Left lung (tissue), 10 donors: ENCODE measurements around the gene CPED1. TPM values are rescaled to one million over a fixed set of nuclear protein-coding genes. Genes with fewer than 3 reads are reported as not detected.
"Not testable (repeated sequence)": the region's sequence is repeated elsewhere in the genome, so short reads cannot be mapped to it uniquely, and the experiment has no call there.

Experiments
- ATAC-seq: fragments of 200-7000 bp; cut with Tn5 transposase; one replicate; pipeline ENCODE4 v1.9.1; 2020; ENCODE audit warnings: moderate library complexity
- DNase-seq, 4 donors: peaks; one replicate each; pipeline ENCODE4 v3.0.0-alpha.2; 2013 to 2020
- H3K27ac ChIP-seq, 2 donors: fragments of 200-600 bp; sonication (generic) in 1 of 2; one replicate each; pipeline versions ENCODE4 v1.5.0 to v1.8.0; 2020 to 2021
- H3K27me3 ChIP-seq, 2 donors: fragments of 200-600 bp; sonication (generic) in 1 of 2; one replicate each; pipeline versions ENCODE4 v1.5.0 to v1.8.0; 2020 to 2021
- H3K36me3 ChIP-seq, 2 donors: fragments of 200-600 bp; sonication (generic) in 1 of 2; one replicate each; pipeline versions ENCODE4 v1.5.0 to v1.8.0; 2020 to 2021
- H3K4me1 ChIP-seq, 2 donors: fragments of 200-600 bp; one replicate each; pipeline ENCODE4 v1.8.0; 2021
- H3K4me3 ChIP-seq, 2 donors: fragments of 200-600 bp; sonication (generic) in 1 of 2; one replicate each; pipeline versions ENCODE4 v1.5.0 to v1.8.0; 2020 to 2021; ENCODE audit warnings: mild to moderate bottlenecking in 1 of 2
- H3K9me3 ChIP-seq, 2 donors: fragments of 200-600 bp; sonication (generic) in 1 of 2; one replicate each; pipeline versions ENCODE4 v1.5.0 to v1.8.0; 2020 to 2021
- intact Hi-C, 2 donors: fragments of 100-400 bp; cut with DNase I; formaldehyde crosslinking; loops; one replicate each; pipeline versions ENCODE4 v1.11.2 to v1.14.2; 2022
- polyA plus RNA-seq, 6 donors: library from polyadenylated mRNA; unstranded; fragments of 120-200 nt; gene quantifications; one replicate each; pipeline ENCODE4 v1.2.1, GENCODE V29; 2013; ENCODE audit not compliant: insufficient read length in 6 of 6
- total RNA-seq, 2 donors: library from RNA; stranded (reverse); fragmentation: NEBNext Ultra II Directional; extraction: Animal tissue kit (Norgen Biotek cat#: 25700); gene quantifications; one replicate each; pipeline ENCODE4 v1.2.1, GENCODE V29; 2021
- TF ChIP-seq, protein P1 (sequence below), 2 donors: fragments of 200-600 bp; sonication (generic) in 1 of 2; IDR thresholded peaks; one replicate each; pipeline versions ENCODE4 v1.5.0 to v1.8.0; 2021; ENCODE audit warnings: antibody characterized with exemption in 2 of 2
- donor health status: DM: no; HTN: yes; CAD: no.
- donor health status: DM: no; HTN: no; CAD: no.

Gene CPED1
- total and polyA plus RNA-seq, 8 donors = 8.8 to 29.6 (median 22.8) TPM

DNA sequence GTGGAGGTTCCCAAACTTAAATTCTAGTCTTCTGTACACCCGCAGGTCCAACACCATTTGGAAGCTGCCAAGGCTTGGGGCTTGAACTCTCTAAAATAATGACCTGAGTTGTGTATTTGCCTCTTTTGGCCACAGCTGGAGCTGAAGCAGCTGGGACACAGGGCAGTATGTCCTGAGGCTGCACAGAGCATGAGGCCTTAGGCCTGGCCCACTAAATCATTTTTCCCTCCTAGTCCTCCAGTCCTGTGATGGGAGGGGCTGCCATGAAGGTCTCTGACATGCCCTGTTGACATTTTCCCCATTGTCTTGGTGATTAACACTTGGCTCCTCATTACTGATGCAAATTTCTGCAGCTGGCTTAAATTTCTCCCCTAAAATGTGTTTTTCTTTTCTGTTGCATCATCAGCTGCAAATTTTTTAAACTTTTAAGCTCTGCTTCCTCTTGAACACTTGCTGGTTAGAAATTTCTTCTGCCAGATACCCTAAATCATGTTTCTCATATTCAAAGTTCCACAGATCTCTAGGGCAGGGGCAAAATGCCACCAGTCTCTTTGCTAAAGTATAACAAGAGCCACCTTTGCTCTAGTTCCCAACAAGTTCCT lies 296.7 kb downstream of the CPED1 start:
- Histone ChIP-seq H3K36me3 (no peaks in the 10 kb centered on the region), H3K4me3 (no peak overlapping the region)
- no peak for DNase-seq

GRCh38 chr7:121286186-121286585 lies 297.7 kb downstream of the CPED1 start:
- TF ChIP-seq, protein P1, sequence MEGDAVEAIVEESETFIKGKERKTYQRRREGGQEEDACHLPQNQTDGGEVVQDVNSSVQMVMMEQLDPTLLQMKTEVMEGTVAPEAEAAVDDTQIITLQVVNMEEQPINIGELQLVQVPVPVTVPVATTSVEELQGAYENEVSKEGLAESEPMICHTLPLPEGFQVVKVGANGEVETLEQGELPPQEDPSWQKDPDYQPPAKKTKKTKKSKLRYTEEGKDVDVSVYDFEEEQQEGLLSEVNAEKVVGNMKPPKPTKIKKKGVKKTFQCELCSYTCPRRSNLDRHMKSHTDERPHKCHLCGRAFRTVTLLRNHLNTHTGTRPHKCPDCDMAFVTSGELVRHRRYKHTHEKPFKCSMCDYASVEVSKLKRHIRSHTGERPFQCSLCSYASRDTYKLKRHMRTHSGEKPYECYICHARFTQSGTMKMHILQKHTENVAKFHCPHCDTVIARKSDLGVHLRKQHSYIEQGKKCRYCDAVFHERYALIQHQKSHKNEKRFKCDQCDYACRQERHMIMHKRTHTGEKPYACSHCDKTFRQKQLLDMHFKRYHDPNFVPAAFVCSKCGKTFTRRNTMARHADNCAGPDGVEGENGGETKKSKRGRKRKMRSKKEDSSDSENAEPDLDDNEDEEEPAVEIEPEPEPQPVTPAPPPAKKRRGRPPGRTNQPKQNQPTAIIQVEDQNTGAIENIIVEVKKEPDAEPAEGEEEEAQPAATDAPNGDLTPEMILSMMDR (IDR thresholded peaks at IDR 0.05) = no peak
- ATAC-seq (no peak), DNase-seq (no peak)
- H3K4me1 ChIP-seq = no peaks in the 10 kb centered on the region
- H3K4me3 ChIP-seq = no peak overlapping the region
- no peaks in the 10 kb centered on the region for H3K36me3 ChIP-seq
- intact Hi-C loops = no loop called here
- H3K9me3 ChIP-seq = peaks cover 0 to 20% of the 10 kb centered on the region in 2 donors
- H3K27ac ChIP-seq = no peak overlapping the region
- H3K27me3 ChIP-seq = no peaks in the 10 kb centered on the region

More for the DNA sequence above, 296.7 kb downstream of the CPED1 start:
- intact Hi-C loops = no loop called here
- no peak for ATAC-seq
- no peak overlapping the region for H3K27ac ChIP-seq
- H3K27me3 ChIP-seq = no peaks in the 10 kb centered on the region
- H3K4me1 ChIP-seq = no peaks in the 10 kb centered on the region
- TF ChIP-seq, protein P1 (IDR thresholded peaks at IDR 0.05) = no peak
- H3K9me3 ChIP-seq = peaks cover 0 to 18% of the 10 kb centered on the region in 2 donors

GRCh38 chr7:121286742-121287734 lies 298.5 kb downstream of the CPED1 start:
- no peak overlapping the region for H3K27ac ChIP-seq
- intact Hi-C loops = no loop called here
- H3K4me3 ChIP-seq = no peak overlapping the region
- ATAC-seq (no peak), DNase-seq (no peak)
- no peaks in the 10 kb centered on the region for H3K36me3 ChIP-seq
- peaks cover 0 to 21% of the 10 kb centered on the region in 2 donors for H3K9me3 ChIP-seq
- TF ChIP-seq, protein P1 (IDR thresholded peaks at IDR 0.05) = no peak
- no peaks in the 10 kb centered on the region for H3K4me1 ChIP-seq
- no peaks in the 10 kb centered on the region for H3K27me3 ChIP-seq

DNA sequence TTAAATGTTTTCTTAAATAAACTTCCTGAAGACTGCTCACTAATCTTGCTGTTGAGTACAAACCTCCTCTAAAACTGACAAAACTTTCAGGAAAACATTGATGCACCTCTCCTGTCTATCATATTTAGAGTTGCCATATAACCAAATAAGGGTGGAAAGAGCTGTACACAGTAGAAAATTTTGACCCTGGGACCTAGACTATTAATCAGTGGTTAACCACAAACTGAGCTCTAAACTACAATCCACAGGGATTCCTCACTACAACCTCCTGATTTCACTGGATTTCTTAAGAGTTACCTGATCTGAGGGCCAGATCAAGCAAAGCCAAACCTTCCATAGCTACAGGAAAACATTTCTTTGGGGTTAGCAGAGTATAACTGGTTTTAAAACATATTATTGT lies 300.4 kb downstream of the CPED1 start:
- DNase-seq (no peak), ATAC-seq (no peak)
- H3K4me1 ChIP-seq = no peaks in the 10 kb centered on the region
- no peaks in the 10 kb centered on the region for H3K36me3 ChIP-seq
- H3K4me3 ChIP-seq = no peak overlapping the region
- intact Hi-C loops = no loop called here
- peaks cover 0 to 18% of the 10 kb centered on the region in 2 donors for H3K9me3 ChIP-seq
- H3K27me3 ChIP-seq = no peaks in the 10 kb centered on the region
- H3K27ac ChIP-seq = no peak overlapping the region
- TF ChIP-seq, protein P1 (IDR thresholded peaks at IDR 0.05) = no peak

GRCh38 chr7:121289930-121290329 lies 301.4 kb downstream of the CPED1 start:
- intact Hi-C loops, H3K36me3 ChIP-seq, H3K4me1 ChIP-seq: not testable (repeated sequence)

More at GRCh38 chr7:121289930-121290329, 301.4 kb downstream of the CPED1 start:
- not testable (repeated sequence) for H3K4me3 ChIP-seq, DNase-seq, H3K27ac ChIP-seq, H3K27me3 ChIP-seq, ATAC-seq
- peaks cover 0 to 12% of the 10 kb centered on the region in 2 donors for H3K9me3 ChIP-seq
